ENCODE measurements around the gene TLN1.

The TLN1 gene

DNA sequence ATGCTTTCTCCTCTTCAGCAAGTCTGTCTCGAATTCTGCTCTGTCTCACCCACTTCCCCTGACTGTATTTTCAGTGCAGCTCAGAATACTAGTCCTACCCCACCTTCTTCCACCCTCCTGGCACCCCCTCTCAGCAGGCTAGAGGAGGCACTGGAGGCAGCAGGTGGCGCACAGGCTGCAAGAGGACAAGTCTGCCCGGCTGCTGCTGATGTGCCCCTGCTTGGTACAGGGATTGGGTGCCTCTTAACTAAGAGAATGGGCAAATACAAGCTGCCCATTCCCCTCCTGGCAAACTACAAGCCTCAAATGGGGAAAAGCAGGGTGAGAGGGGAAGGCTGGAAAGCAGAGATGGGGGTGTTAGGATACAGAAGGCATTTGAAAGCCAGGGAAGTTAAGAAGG lies 5.1 kb downstream of the TLN1 start:
- DNase-seq (ENCODE audit: extremely low read depth, low read depth), result no peak
- H3K4me3 ChIP-seq (replicated peaks; ENCODE audit: low read depth, low read length), result no peak overlapping the region
- TF ChIP-seq, protein P1, sequence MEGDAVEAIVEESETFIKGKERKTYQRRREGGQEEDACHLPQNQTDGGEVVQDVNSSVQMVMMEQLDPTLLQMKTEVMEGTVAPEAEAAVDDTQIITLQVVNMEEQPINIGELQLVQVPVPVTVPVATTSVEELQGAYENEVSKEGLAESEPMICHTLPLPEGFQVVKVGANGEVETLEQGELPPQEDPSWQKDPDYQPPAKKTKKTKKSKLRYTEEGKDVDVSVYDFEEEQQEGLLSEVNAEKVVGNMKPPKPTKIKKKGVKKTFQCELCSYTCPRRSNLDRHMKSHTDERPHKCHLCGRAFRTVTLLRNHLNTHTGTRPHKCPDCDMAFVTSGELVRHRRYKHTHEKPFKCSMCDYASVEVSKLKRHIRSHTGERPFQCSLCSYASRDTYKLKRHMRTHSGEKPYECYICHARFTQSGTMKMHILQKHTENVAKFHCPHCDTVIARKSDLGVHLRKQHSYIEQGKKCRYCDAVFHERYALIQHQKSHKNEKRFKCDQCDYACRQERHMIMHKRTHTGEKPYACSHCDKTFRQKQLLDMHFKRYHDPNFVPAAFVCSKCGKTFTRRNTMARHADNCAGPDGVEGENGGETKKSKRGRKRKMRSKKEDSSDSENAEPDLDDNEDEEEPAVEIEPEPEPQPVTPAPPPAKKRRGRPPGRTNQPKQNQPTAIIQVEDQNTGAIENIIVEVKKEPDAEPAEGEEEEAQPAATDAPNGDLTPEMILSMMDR (IDR thresholded peaks at IDR 0.05; ENCODE audit: low read depth, low read length, missing control alignments), result peak; percentile 7

DNA sequence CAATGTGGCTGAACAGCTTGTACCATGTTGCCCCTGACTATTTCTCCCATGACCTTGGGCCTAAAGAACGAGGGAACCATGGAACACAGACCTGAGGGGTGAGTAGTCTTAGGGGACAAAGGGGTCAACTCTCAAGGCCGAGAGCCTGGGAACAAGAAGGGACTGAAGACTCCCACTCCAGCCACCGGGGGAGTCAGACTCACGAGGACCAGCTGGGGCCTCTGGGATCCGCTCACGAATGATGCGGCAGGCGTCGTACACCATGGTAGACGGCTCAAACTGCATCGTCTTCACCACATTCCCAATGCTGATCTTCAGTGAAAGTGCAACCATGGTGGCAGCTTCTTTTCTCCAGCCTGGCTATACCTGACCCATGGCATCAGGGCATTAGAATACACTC lies 6.6 kb downstream of the TLN1 start:
- TF ChIP-seq, protein P1 (IDR thresholded peaks at IDR 0.05; ENCODE audit: low read depth, low read length, missing control alignments), result no peak
- no peak for DNase-seq (ENCODE audit: extremely low read depth, low read depth)
- no peak overlapping the region for H3K4me3 ChIP-seq (replicated peaks; ENCODE audit: low read depth, low read length)

DNA sequence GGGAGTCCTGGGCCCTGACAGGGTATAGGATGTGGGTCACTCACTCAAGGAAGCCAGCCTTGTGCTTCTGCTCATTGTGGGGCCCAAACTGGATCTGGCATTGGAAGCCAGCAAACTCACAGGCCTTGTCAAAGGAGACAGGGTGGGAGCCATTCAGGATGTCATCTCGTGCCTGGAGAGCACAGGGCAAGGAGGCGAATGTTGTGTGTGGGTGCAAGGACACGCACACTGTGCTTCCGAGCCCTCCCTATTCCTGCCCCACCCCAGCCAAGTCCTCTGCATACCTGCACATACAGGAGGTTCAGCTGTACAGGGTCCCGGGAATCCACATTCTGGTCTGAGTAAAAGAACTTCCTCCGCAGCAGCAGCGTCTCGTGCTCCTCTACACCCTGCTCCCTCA lies 8.1 kb downstream of the TLN1 start:
- TF ChIP-seq, protein P1 (IDR thresholded peaks at IDR 0.05; ENCODE audit: low read depth, low read length, missing control alignments), result no peak

DNA sequence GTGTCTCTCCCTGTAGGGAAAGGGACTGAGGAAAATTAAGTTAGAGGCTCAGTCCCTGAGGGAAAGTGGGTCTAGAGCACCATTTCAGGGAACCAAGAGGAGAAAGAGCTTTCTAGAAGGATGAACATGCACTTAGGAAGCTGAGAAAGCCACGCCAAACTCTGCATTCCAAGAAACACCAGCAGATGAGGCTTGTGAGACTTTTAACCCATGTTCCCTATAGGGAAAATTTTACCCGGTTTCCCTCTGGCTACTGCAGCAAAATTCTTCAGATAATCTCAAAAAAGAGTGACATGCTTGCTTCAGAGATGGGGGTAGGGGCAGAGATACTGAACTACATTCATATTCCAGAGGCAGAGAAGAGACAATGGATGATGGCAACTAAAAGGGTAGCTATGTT lies 8.6 kb downstream of the TLN1 start:
- TF ChIP-seq, protein P1 (IDR thresholded peaks at IDR 0.05; ENCODE audit: low read depth, low read length, missing control alignments), result no peak
- no peak overlapping the region for H3K4me3 ChIP-seq (replicated peaks; ENCODE audit: low read depth, low read length)
- DNase-seq (ENCODE audit: extremely low read depth, low read depth), result no peak

More for the DNA sequence above, 8.1 kb downstream of the TLN1 start:
- H3K4me3 ChIP-seq (replicated peaks; ENCODE audit: low read depth, low read length), result no peak overlapping the region
- no peak for DNase-seq (ENCODE audit: extremely low read depth, low read depth)

DNA sequence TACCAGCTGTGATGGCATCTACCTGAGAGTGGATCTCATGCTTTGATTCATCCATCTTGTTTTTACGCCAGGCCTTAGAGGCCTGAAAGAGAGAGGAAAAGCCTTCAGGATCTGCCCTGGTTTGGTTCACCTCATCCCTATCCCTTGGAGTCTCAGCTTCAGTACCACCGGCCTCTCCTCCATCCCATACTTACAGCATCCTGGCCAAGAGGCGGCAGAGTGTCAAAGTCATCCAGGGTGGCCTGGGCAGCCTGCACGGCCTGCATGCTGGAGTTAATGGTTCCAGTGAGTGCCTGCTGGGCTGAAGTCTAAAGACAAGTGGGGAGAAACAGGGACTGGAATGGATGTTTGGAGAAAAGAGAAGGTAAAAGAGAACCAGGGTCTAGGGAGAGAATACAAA lies 12.4 kb downstream of the TLN1 start:
- TF ChIP-seq, protein P1 (IDR thresholded peaks at IDR 0.05; ENCODE audit: low read depth, low read length, missing control alignments), result no peak
- DNase-seq (ENCODE audit: extremely low read depth, low read depth), result no peak
- H3K4me3 ChIP-seq (replicated peaks; ENCODE audit: low read depth, low read length), result no peak overlapping the region

DNA sequence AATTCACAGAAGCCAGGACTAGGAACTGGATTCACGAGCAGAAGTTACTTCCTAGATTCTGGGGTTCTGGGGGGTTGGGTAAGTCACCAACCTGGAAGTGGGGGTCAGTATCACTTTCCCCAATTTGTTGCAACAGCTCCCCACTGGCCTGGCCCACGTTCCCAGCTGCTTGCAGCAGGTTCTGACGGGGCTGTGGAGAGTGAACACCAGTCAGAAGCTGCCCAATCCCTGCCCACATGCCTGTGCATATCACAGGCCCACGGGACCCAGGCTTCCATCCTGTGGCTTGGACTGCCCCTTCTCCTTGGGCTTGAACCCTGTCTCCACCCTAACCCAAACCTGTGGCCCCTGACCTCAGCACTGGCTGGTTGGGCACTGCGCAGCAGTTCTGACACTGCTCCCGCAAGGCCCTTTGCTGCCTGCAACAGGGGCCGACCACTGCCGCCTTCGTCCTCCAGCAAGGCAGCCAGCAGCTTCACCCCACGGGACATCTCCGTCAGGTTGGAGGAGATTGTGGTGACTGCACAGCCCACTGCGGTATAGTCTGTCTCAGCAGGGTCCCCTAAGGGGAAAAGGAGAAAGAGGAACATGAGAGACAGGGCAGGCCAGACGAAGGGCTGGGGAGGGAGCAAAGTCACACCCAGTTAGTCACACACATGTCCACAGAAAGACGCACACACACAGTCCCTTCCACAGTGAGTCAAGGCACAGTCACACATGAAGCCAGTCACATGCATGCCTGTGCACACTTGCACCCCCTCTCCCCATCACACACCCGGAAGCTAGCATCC lies 13.1 kb downstream of the TLN1 start:
- no peak for DNase-seq (ENCODE audit: extremely low read depth, low read depth)
- TF ChIP-seq, protein P1 (IDR thresholded peaks at IDR 0.05; ENCODE audit: low read depth, low read length, missing control alignments), result no peak
- no peak overlapping the region for H3K4me3 ChIP-seq (replicated peaks; ENCODE audit: low read depth, low read length)
